ENCODE data around the gene ILDR2.

The ILDR2 gene, protein sequence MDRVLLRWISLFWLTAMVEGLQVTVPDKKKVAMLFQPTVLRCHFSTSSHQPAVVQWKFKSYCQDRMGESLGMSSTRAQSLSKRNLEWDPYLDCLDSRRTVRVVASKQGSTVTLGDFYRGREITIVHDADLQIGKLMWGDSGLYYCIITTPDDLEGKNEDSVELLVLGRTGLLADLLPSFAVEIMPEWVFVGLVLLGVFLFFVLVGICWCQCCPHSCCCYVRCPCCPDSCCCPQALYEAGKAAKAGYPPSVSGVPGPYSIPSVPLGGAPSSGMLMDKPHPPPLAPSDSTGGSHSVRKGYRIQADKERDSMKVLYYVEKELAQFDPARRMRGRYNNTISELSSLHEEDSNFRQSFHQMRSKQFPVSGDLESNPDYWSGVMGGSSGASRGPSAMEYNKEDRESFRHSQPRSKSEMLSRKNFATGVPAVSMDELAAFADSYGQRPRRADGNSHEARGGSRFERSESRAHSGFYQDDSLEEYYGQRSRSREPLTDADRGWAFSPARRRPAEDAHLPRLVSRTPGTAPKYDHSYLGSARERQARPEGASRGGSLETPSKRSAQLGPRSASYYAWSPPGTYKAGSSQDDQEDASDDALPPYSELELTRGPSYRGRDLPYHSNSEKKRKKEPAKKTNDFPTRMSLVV

DNA sequence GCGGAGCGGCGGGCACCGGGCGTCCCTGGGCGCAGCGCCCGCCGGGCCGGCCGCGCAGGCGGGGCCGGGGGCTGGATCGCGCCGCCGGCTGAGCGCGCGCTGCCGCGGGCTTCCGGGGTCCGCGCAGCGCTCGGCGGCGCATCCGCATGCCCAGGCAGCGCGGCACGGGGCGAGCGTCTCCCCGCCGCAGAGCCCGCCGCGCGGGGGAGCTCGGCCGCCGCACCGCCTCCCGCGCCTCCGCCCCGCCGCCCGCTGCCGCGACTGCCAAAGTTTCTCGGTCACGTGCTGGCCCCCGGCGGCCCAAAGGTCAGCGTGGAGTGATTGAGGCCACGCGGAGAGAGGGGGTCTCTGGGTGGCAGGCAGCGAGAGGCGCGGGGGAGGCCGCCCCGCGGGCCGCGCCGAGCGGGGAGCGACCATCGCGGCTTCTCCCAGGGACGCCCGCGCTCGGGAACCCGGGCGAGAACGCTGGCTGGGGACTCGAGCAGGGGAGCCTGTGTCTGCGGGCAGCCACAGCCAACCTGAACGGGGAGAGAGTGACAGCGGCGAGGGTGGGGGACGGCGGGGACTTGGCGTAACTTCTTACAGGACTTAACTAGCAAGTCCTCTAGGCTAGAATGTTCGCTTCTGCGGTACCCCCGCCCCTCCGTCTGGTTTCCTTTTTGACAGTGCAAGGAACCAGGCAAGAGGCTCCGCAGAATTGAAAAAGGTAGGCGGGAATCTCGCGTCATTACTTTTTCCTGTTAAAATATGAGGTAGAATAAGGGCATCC lies at the start of gene ILDR2:
Gene ILDR2, minus strand, starts transcription at position 180 of the 769 bp plus-strand sequence. CDS start 272 bp downstream, outside the sequence.
- DNase-seq (ENCODE audit: low read depth), result no peak

DNA sequence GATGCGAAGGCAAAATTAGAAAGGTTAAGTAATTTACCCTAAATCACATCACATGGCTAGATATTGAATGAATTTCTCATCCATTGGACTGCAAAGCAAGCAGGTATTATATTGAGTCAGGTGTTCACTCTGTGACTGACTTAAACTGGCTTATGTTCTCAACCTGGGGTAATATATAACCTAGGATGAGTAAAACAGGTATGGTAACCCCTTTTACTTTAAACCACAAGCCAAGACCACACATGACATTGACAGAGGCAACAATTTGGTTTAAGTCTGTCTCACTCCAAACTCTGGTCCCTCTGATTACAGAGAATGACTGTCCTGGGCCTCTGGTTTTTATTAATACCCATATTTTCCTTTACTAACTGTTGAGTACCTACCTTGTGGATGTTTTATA lies 47.0 kb upstream of the ILDR2 start:
- no peak for DNase-seq (ENCODE audit: low read depth)

GRCh38 chr1:167016100-167016750 lies 40.9 kb upstream of the ILDR2 start:
- no peak for DNase-seq (ENCODE audit: low read depth)

DNA sequence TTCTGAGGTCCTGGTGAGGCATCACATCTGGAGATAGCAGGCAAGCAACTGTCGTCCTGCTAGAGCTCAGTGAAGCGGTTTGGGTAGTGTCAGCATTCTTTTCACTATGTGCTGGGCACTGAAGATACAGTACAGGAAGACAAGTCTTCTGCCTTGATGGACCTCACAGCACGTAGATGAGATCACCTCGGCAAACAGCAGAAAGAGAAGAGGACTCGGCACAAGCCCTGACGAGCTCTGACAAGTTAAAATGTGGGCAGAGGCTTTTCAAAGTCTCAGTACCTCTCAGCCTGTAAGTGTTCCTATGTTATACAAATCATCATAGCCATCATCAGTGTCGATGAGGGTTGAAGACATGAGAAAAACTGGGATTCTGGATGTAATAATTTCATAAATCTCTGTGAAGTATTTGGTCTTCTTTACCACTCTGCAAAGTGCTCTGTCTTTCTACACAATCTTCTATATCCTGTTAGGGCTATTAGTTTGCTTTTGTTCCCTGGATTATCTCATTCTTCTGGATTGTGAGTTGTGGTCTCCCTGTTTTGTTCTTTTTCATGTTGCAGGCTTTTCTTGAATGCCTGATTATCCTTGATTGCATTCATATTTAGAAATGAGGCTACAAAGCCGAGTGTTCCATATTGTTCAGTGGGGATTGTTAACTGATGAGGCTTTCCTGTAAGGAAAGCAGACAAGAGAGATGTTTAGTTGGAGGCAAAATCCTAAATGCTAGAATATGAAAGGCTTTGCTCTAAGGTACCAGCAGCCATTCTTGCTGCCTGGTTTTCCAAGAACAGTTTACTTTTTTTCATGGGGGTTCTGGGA lies 38.0 kb upstream of the ILDR2 start:
- DNase-seq (ENCODE audit: low read depth), result no peak

GRCh38 chr1:167012570-167012969 lies 37.2 kb upstream of the ILDR2 start:
- no peak for DNase-seq (ENCODE audit: low read depth)

DNA sequence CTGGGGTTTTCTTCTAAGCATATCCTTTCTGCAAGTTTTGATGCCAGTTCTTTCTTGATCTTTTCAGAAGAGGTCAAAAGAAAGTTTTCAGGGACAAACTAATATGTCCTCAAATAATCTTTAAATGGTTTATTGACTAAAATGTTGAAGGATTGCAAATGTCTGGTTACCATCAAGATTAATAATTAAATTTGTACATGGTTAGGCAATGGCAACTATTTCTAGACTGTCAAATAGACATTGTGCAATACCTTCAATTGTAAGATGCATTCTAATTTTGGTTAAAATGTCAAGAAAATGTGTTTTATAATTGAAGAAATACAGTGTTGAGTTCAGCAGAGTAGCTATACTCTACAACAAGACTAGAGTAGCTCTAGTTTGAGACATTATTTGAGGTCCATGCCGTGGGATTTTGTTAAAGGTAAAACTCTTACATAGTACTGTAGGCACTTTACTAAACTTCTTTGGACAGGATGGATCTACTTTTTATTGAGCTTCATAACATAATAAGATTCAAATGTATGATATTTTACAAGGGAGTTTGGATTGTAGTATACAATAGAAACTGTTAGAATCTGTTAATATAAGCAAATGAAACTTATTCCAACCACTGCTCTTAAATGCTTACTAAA lies 36.3 kb upstream of the ILDR2 start:
- no peak for DNase-seq (ENCODE audit: low read depth)

DNA sequence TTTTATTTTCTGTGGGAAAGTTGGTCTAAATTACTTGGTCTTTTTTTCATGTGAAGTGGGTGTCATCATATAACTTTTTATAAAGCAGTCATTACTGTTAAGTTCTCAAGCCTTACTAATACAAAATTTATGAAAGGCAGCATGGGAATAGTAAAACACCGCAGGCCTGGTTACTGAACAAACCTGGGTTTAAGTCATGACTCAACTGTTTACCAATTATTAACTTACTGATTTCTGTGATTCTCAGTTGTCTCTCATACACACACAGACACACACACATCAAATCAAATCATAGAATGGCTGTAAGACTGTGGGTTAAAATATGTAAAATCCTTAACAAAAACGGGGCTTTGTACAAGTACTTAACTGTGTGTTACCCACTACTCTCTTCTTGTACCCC lies 28.4 kb upstream of the ILDR2 start:
- DNase-seq (ENCODE audit: low read depth), result no peak

GRCh38 chr1:167002354-167002753 lies 27.0 kb upstream of the ILDR2 start:
- no peak for DNase-seq (ENCODE audit: low read depth)

- no peak for DNase-seq (ENCODE audit: low read depth)
Measured at GRCh38 chr1:167000546-167000945, 25.2 kb upstream of the ILDR2 start.

DNA sequence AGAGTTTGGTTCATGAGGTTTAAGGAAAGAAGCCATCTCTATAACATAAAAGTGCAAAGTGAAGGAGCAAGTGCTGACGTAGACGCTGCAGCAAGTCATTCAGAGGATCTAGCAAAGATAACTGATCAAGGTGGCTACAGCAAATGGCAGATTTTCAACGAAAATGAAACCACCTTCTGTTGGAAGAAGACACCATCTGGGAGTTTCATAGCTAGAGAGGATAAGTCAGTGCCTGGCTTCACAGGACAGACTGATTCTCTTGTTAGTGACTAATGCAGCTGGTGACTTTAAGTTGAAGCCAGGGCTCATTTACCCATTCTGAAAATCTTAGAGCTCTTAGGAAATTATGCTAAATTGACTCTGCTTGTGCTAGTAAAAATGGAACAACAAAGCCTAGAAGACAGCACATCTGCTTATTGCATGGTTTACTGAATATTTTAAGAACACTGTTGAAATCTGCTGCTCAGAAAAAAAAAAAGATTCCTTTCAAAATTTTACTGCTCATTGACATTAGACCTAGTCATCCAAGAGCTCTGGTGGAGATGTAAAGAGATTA lies 24.2 kb upstream of the ILDR2 start:
- DNase-seq (ENCODE audit: low read depth), result no peak

- no peak for DNase-seq (ENCODE audit: low read depth)
Measured at GRCh38 chr1:166999075-166999474, 23.7 kb upstream of the ILDR2 start.

- no peak for DNase-seq (ENCODE audit: low read depth)
Measured at GRCh38 chr1:166988974-166989515, 13.7 kb upstream of the ILDR2 start, which contains the start of gene MAEL. Gene MAEL, plus strand, starts transcription at chr1:166989280. Its CDS starts 73 bp downstream, at chr1:166989353.

- no peak for DNase-seq (ENCODE audit: low read depth)
Measured at GRCh38 chr1:166981589-166981988, 6.2 kb upstream of the ILDR2 start.

- DNase-seq (ENCODE audit: low read depth), result no peak
Measured at GRCh38 chr1:166980818-166981217, 5.5 kb upstream of the ILDR2 start.

GRCh38 chr1:166980383-166980782 lies 5.0 kb upstream of the ILDR2 start:
- DNase-seq (ENCODE audit: low read depth), result no peak

DNA sequence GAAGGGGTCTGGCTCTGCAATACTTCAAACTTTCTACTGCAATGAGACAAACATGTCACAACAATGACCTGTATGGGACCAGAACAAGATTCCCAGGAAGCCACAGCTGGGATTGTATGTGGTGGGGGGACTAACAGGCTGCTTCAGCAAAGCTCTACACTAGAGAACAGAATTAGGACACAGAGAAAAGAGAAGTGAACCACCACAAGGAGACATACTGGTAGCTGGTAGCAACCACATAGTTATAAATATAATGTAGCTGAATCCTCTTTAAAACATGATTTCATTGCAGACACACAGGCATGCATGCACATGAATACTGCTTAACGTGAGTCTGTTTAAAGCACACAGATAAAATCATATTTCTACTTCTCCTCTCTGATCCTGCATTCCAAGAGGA lies 3.5 kb upstream of the ILDR2 start:
- DNase-seq (ENCODE audit: low read depth), result no peak

GRCh38 chr1:166977951-166978350 lies 2.6 kb upstream of the ILDR2 start:
- no peak for DNase-seq (ENCODE audit: low read depth)

DNA sequence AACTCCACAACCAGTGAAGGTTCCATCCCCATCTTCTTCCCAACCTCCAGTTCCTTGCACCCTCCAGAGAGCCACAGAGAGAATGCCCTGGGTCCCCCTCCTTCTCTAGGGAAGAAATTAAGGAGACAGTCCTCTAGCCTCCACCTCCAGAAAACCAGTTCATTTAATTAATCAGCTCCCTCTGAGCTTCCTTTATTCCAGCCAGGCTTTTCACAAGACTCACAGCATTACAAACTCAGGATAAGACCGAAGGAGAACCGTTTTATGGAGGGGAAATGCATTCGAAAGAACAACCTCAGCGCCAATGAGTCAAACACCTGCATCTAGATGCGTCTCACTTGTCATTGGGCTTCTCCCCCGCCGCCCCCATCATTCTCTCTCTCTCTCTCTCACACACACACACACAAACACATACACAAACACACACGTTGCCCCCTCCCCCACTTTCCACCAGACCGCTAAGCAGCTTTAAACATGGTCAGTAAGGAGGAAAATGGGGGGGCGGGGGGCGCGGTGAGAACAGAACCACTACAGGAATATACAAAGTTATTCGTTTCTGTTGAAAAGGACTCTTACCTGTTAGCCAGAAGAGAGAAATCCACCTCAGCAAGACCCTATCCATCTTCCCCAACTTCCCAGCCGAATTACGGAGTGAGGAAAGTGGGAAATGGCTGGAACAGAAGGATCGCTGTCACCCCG lies 544 bp downstream of the ILDR2 start:
- DNase-seq (ENCODE audit: low read depth), result no peak

DNA sequence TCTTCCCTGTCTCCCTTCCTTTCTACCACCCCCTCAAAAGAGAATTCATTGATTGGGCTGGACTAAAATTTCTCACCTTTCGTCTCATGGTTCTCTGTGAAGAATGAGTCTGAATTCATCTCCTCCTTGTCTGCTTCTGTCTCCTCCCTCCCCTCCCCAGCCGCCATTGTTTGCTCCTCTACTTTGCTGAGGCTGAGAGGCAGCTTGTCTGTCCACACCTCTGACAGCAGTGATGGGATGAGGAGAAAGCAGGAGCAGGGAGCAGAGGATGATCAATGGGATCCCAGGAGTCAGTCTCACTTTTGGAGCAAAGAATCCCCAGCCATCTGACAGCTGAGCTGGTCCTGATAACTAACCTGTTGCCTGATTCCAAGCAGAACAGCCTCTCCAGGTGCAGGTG lies 2.5 kb downstream of the ILDR2 start:
- DNase-seq (ENCODE audit: low read depth), result no peak

- DNase-seq (ENCODE audit: low read depth), result no peak
Measured at GRCh38 chr1:166972193-166972592, 3.1 kb downstream of the ILDR2 start.
